Stimulated activated naive CD8-positive, alpha-beta T cell treated with anti-CD3 and anti-CD28 coated beads, Interleukin-15, amount 100 ng/mL, for 72 hours (primary cell): ENCODE measurements around the gene ITGA8.

Experiments
- ATAC-seq: fragments of 150-1000 bp; cut with Tn5 transposase; 2 replicates; pipeline ENCODE4 v1.10.0; 2021; ENCODE audit warnings: mild to moderate bottlenecking, moderate library complexity
- DNase-seq, 2 donors: peaks; one replicate each; pipeline ENCODE4 v3.0.0; 2021 to 2022
- H3K27ac Mint-ChIP-seq, 2 donors: one replicate each; pipeline ENCODE4 v1.8.0; 2022; ENCODE audit warnings: mild to moderate bottlenecking in 2 of 2, mixed read lengths in 2 of 2, moderate library complexity in 2 of 2
- H3K27me3 Mint-ChIP-seq: one replicate; pipeline ENCODE4 v1.8.0; 2022; ENCODE audit warnings: mixed read lengths
- H3K4me1 Mint-ChIP-seq: one replicate; pipeline ENCODE4 v1.8.0; 2022; ENCODE audit warnings: mild to moderate bottlenecking, mixed read lengths
- H3K4me3 Mint-ChIP-seq, 2 donors: one replicate each; pipeline ENCODE4 v1.8.0; 2022; ENCODE audit warnings: mild to moderate bottlenecking in 2 of 2, mixed read lengths in 2 of 2, moderate library complexity in 1 of 2
- H3K9me3 Mint-ChIP-seq, 2 donors: one replicate each; pipeline ENCODE4 v1.8.0; 2022; ENCODE audit warnings: mixed read lengths in 2 of 2

ITGA8 gene

DNA sequence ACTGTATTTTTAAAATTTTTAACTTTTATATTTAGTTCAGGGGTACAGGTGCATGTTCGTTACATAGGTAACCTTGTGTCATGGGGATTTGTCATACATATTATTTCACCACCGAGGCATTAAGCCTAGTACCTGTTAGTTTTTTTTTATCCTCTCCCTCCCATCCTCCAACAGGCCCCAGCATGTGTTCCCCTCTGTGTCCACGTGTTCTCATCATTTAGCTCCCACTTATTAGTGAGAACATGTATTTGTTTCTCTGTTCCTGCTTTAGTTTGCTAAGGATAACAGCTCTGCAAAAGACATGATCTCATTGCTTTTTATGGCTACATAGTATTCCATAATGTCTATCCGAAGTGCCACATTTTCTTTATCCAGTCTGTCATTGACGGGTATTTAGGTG lies 22.4 kb upstream of the ITGA8 start:
- H3K4me1 Mint-ChIP-seq, result no peaks in the 10 kb centered on the region
- H3K27me3 Mint-ChIP-seq, result no peaks in the 10 kb centered on the region
- H3K27ac Mint-ChIP-seq, result no peak overlapping the region
- ATAC-seq (no peak), DNase-seq (no peak)
- no peak overlapping the region for H3K4me3 Mint-ChIP-seq
- no peaks in the 10 kb centered on the region for H3K9me3 Mint-ChIP-seq

DNA sequence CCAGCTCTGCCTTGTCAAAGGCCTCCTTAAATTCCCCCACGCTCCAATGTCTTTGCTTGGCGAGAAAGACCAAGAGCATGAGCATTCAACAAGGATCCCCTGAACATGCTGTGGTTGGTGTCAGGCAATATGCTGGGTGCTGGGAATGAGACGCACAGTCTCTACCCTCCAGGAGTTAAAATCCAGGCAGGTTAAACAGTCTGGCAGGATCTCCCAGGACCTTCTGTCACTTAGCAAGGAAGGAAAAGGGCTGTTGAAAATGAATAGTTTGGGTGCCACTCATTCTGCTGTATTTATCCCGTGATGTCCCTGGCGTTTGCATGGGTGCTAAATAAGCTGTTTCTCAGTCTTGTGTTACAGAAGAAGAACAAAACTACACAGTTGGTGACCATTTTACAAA lies 21.9 kb upstream of the ITGA8 start:
- no peak for ATAC-seq
- H3K27ac Mint-ChIP-seq, result no peak overlapping the region

GRCh38 chr10:15740261-15740660 lies 20.5 kb upstream of the ITGA8 start:
- peaks cover 8% of the 10 kb centered on the region for H3K27me3 Mint-ChIP-seq
- H3K4me3 Mint-ChIP-seq, result no peak overlapping the region
- no peaks in the 10 kb centered on the region for H3K4me1 Mint-ChIP-seq
- no peak overlapping the region for H3K27ac Mint-ChIP-seq
- DNase-seq (no peak), ATAC-seq (no peak)
- H3K9me3 Mint-ChIP-seq, result no peaks in the 10 kb centered on the region

More for the DNA sequence above, 21.9 kb upstream of the ITGA8 start:
- H3K4me3 Mint-ChIP-seq, result no peak overlapping the region
- no peaks in the 10 kb centered on the region for H3K4me1 Mint-ChIP-seq
- H3K27me3 Mint-ChIP-seq, result no peaks in the 10 kb centered on the region
- DNase-seq, result no peak
- no peaks in the 10 kb centered on the region for H3K9me3 Mint-ChIP-seq

DNA sequence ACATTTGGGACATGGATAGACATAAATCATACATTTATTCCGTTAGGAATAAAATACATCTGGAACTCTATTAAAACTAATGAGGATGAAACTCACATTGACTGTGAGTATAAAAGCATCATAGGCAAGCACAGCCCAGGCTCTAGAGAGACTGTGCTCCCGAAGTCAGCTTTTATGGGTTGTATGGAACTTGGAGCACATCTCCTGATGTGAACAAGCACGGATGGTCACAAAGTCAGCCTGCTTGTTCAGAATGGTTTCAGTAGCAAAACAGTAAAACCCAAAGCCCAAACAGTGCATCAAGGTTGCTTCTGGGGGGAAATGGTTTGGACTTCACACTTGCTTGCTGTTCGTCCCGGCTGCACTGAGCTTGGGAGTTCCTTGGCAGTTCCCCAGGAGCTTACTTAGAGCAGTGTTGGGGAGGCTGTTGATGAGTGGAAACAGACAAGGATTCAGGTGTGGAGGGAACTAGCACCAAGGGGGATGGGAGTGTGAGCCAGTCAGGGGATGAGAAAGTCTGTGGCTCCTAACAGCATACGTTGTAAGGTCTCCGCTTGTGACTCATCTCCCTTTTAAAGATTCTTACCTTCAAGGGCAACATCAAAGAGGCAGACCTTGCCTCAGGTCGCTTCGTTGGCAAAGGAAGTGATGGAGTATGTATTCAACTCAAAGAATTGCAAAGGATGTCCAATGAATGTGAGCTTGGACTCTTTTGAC lies 19.7 kb upstream of the ITGA8 start:
- no peak overlapping the region for H3K4me3 Mint-ChIP-seq
- peaks cover 8% of the 10 kb centered on the region for H3K27me3 Mint-ChIP-seq
- DNase-seq, result no peak
- H3K27ac Mint-ChIP-seq, result no peak overlapping the region
- ATAC-seq, result no peak
- no peaks in the 10 kb centered on the region for H3K9me3 Mint-ChIP-seq
- no peaks in the 10 kb centered on the region for H3K4me1 Mint-ChIP-seq

DNA sequence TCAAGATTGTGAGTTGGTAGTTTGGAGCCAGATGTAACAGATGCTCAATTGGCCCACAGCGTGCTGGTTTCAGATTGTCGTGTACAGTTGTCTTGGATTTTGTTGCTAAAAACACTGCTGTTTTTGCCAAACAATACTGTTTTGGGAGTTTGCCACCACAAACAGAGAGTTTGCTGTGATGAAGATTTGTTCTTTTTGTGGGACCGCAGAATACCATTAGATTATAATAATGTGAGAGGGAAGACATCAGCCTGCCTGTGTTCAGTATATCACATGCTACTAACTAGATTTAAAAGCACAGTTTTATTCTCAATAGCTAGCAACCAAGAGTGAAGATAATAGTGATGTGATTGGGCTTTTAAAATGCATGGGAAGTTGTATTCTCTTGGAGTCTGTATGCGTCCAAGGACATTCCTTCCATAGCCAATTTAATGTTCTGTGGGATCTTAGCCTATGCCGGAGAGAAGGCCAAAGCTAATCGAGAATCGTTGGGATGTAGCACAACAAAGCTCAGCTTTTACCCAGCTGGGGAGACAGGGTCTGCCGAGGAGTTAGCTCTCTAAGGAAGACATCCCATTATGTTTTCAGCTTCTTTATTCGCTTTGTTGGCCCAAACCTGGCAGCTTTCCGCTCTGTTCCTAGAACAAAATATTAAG lies 18.7 kb upstream of the ITGA8 start:
- Mint-ChIP-seq H3K27me3 (peaks cover 8% of the 10 kb centered on the region), H3K9me3 (no peaks in the 10 kb centered on the region), H3K27ac (no peak overlapping the region), H3K4me1 (no peaks in the 10 kb centered on the region), H3K4me3 (no peak overlapping the region)
- ATAC-seq, result no peak
- no peak for DNase-seq

DNA sequence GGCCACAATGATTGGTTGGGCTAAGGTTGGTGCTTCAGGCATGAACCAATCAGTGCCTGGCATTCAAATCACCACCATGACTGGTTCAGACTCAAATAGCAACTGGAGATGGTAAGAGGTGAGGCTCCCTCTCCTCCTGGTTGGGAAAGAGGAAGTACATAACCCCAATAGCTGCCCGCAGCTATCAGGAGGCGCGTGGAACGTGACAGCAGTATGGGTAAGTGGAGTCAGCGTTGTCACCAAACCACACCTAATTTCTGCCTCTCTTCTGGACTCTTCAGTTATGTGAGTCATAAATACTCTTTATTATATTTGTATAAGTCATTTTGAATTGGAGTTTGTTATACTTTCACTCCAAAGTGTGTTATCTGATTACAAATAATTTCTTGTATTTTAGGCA lies 17.9 kb upstream of the ITGA8 start:
- H3K9me3 Mint-ChIP-seq, result no peaks in the 10 kb centered on the region
- peaks cover 8% of the 10 kb centered on the region for H3K27me3 Mint-ChIP-seq
- H3K27ac Mint-ChIP-seq, result no peak overlapping the region
- no peak for DNase-seq
- no peaks in the 10 kb centered on the region for H3K4me1 Mint-ChIP-seq
- no peak overlapping the region for H3K4me3 Mint-ChIP-seq
- no peak for ATAC-seq

- ATAC-seq (no peak), DNase-seq (no peak)
- no peaks in the 10 kb centered on the region for H3K9me3 Mint-ChIP-seq
- H3K27me3 Mint-ChIP-seq, result peaks cover 8% of the 10 kb centered on the region
- H3K4me1 Mint-ChIP-seq, result no peaks in the 10 kb centered on the region
- no peak overlapping the region for H3K4me3 Mint-ChIP-seq
- no peak overlapping the region for H3K27ac Mint-ChIP-seq
These were observed 16.0 kb upstream of the ITGA8 start for GRCh38 chr10:15735763-15736162.

DNA sequence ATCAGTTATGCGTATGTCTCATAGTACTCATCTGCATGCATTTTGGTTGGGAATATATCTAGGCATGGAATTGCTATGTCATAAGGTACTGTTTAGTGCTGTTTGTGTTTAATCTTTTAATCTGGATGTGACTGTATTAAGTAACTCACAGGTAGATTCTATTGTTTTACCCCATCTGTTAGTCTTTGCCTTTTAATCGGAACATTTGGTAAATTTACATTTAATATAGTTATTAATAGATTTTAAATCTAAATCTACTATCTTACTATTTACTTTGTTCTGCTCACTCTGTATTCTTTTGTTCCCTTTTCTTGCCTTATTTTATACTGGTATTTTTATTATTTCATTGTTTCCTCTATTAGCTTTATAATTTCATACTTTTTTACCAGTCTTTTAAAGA lies 10.6 kb upstream of the ITGA8 start:
- Mint-ChIP-seq H3K4me3 (no peak overlapping the region), H3K27me3 (peaks cover 12% of the 10 kb centered on the region), H3K9me3 (peaks cover 4 to 24% of the 10 kb centered on the region in 2 donors), H3K4me1 (no peaks in the 10 kb centered on the region), H3K27ac (no peak overlapping the region)
- ATAC-seq (no peak), DNase-seq (no peak)

DNA sequence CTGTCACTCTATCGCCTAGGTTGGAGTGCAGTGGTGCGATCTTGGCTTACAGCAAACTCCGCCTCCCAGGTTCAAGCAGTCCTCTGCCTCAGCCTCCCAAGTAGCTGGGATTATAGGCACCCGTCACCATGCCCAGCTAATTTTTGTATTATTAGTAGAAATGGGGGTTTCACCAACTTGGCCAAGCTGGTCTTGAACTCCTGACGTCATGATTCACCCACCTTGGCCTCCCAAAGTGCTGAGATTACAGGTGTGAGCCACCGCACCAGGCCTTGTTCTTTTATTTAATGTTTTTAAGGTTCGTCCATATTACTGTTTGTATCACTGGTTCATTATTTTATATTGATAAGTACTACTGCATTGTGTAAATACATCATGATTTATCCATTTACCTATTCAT lies 10.2 kb upstream of the ITGA8 start:
- Mint-ChIP-seq H3K4me1 (no peaks in the 10 kb centered on the region), H3K27me3 (peaks cover 12% of the 10 kb centered on the region), H3K27ac (peak overlapping the region in 1 of 2 donors; percentile 28), H3K4me3 (no peak overlapping the region), H3K9me3 (peaks cover 4 to 24% of the 10 kb centered on the region in 2 donors)
- no peak for DNase-seq
- no peak for ATAC-seq

GRCh38 chr10:15726042-15726441 lies 6.3 kb upstream of the ITGA8 start:
- DNase-seq, result no peak
- H3K9me3 Mint-ChIP-seq, result peaks cover 4 to 24% of the 10 kb centered on the region in 2 donors
- ATAC-seq, result no peak
- no peak overlapping the region for H3K27ac Mint-ChIP-seq
- no peaks in the 10 kb centered on the region for H3K4me1 Mint-ChIP-seq
- no peak overlapping the region for H3K4me3 Mint-ChIP-seq
- H3K27me3 Mint-ChIP-seq, result peaks cover 22% of the 10 kb centered on the region

DNA sequence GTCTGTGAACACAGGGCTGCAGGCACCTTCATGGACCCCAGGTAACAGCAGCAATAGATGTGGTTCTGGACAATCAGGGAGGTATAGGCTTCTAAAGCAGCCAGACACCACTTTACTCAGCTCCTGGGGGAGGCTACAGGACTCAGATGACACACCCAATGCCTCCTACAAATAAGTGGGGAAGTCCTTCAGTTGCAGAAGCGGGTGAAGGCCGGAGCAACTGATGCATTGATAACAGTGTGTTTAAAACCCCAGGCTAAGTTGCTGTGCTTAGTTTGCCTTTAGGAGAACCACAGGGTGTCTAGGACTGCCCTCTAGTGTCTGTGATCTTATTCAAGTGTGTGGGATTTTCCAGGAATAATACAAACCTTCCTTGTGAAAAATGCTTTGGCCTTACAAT lies 5.9 kb upstream of the ITGA8 start:
- Mint-ChIP-seq H3K4me3 (no peak overlapping the region), H3K27me3 (peaks cover 27% of the 10 kb centered on the region), H3K9me3 (peaks cover 4 to 24% of the 10 kb centered on the region in 2 donors), H3K27ac (no peak overlapping the region), H3K4me1 (no peaks in the 10 kb centered on the region)
- DNase-seq (no peak), ATAC-seq (peak; percentile 53)

DNA sequence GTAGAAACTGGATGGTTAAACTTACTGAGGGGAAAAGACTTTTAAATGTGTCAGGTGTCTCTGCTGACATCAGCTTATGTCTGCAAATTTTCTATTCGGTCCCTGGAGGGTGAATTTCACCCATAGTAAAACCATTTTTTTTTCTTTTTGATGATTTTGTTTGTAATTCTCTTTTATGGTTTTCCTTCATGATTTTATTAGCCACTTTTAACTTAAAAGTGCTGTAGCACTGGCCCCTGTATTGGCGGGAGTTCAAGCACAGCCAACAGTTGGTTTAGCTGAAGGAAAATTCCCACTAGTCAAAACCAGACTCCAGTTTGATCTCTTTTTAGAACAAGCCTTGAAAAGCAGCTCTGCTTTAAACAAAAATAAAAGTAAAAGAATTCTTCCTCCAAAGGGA lies 5.0 kb upstream of the ITGA8 start:
- no peak for DNase-seq
- no peak for ATAC-seq
- H3K4me1 Mint-ChIP-seq, result no peaks in the 10 kb centered on the region
- no peak overlapping the region for H3K27ac Mint-ChIP-seq
- peaks cover 34% of the 10 kb centered on the region for H3K27me3 Mint-ChIP-seq
- H3K4me3 Mint-ChIP-seq, result no peak overlapping the region
- peaks cover 4 to 21% of the 10 kb centered on the region in 2 donors for H3K9me3 Mint-ChIP-seq

GRCh38 chr10:15723803-15724202 lies 4.1 kb upstream of the ITGA8 start:
- Mint-ChIP-seq H3K4me3 (no peak overlapping the region), H3K27me3 (peaks cover 40% of the 10 kb centered on the region), H3K9me3 (peaks cover 4 to 13% of the 10 kb centered on the region in 2 donors), H3K27ac (no peak overlapping the region), H3K4me1 (peaks cover 4% of the 10 kb centered on the region)
- DNase-seq (no peak), ATAC-seq (no peak)

DNA sequence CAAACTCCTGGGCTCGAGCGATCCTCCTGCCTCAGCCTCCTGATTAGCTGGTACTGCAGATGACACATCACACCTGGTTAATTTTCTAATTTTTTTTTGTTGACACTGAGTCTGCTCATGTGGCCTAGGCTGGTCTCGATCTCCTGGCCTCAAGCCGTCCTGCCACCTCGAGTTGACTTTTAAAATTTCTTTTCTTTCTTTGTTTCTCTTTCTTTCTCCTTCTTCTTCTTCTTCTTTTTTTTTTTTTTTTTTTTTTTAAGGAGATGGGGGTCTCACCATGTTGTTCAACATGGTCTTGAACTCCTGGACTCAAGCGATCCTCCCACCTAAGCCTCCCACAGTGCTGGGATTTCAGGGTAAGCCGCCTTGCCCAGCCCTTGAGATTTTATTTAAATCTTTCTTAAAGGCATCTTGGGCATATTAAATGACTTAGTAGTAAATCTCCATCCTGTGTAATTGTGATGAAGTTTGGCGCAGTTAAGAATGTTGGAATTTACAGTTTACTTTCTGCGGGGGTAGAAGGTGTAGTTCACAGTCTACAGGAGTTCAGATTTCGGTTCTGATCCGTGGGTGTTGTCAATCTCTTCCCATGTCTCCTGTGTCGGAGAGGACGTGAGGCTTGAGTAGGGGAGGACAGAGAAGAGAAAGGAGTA lies 1.0 kb upstream of the ITGA8 start:
- Mint-ChIP-seq H3K27me3 (peaks cover 44% of the 10 kb centered on the region), H3K27ac (peak overlapping the region in 1 of 2 donors; percentile 1), H3K9me3 (no peaks in the 10 kb centered on the region), H3K4me1 (peaks cover 6% of the 10 kb centered on the region), H3K4me3 (no peak overlapping the region)
- no peak for ATAC-seq
- no peak for DNase-seq

GRCh38 chr10:15719049-15719898 lies 448 bp downstream of the ITGA8 start:
- Mint-ChIP-seq H3K9me3 (no peaks in the 10 kb centered on the region), H3K27me3 (peaks cover 52% of the 10 kb centered on the region), H3K27ac (no peak overlapping the region), H3K4me3 (no peak overlapping the region), H3K4me1 (peaks cover 6% of the 10 kb centered on the region)
- ATAC-seq (peak; percentile 31), DNase-seq (no peak)

DNA sequence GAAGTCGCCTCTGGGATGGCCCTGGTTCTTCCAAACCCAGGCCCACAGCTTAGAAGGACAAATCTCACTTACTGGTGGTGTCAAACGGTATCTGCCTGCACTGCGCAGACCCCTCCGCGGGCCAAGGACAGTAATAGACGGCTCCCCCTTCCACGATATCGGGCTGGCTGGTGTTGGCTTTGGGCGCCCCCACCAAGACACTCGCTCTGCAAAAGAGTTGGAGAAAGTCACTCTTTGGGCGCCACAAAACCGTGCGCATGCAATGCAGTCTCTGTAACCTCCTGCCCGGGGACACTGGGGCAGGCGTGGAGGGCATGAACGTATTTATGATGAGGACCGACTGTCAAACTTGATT lies 1.1 kb downstream of the ITGA8 start:
- ATAC-seq (peak; percentile 26), DNase-seq (no peak)
- Mint-ChIP-seq H3K4me1 (peaks cover 6% of the 10 kb centered on the region), H3K9me3 (no peaks in the 10 kb centered on the region), H3K27me3 (peaks cover 58% of the 10 kb centered on the region), H3K27ac (no peak overlapping the region), H3K4me3 (no peak overlapping the region)
